A673 (cell line): ENCODE results near the gene TMTC4. TPM values are rescaled to one million over a fixed set of nuclear protein-coding genes. Genes with fewer than 3 reads are reported as not detected.
"Not testable (repeated sequence)": the region's sequence is repeated elsewhere in the genome, so short reads cannot be mapped to it uniquely, and the experiment has no call there.

Source experiments
- BruUV-seq: library from RNA; stranded (reverse); fragments of 400-500 nt; replicated peaks from 2 replicates; lab custom pipeline; 2021; lab: Mats Ljungman, UMichigan
- CTCF ChIA-PET: fragments of 300-600 bp; sonication (Branson Sonifier 250); formaldehyde crosslinking; loops from one replicate; lab custom pipeline; 2022; ENCODE audit warnings: antibody characterized with exemption; lab: Charles Lee
- POLR2A ChIA-PET: fragments of 300-600 bp; sonication (Branson Sonifier 250); formaldehyde crosslinking; loops from one replicate; lab custom pipeline; 2022; ENCODE audit warnings: antibody characterized with exemption; ENCODE audit not compliant: low non-redundant PET; lab: Charles Lee
- DNase-seq: peaks from one replicate; pipeline ENCODE4 v3.0.0-alpha.2; 2015; ENCODE audit warnings: low spot score
- H3K27ac ChIP-seq: fragments of 200-600 bp; sonication (generic); 2 replicates; pipeline ENCODE4 v1.5.1; 2016; ENCODE audit warnings: mixed run types, low read depth, mild to moderate bottlenecking, mixed read lengths, antibody characterized with exemption, low read length; ENCODE audit not compliant: poor library complexity, severe bottlenecking
- H3K27me3 ChIP-seq: fragments of 200-600 bp; sonication (generic); replicated peaks from 2 replicates; pipeline ENCODE4 v1.6.1; 2017; ENCODE audit warnings: mixed run types, low read depth, mild to moderate bottlenecking, mixed read lengths, antibody characterized with exemption, low read length; ENCODE audit not compliant: insufficient read depth, poor library complexity
- H3K36me3 ChIP-seq: fragments of 200-600 bp; sonication (generic); 2 replicates; pipeline ENCODE4 v1.6.1; 2016; ENCODE audit warnings: mixed run types, mild to moderate bottlenecking, mixed read lengths, antibody characterized with exemption, low read length; ENCODE audit not compliant: insufficient read depth, poor library complexity, severe bottlenecking
- H3K4me1 ChIP-seq: fragments of 200-600 bp; sonication (generic); 2 replicates; pipeline ENCODE4 v1.6.1; 2017; ENCODE audit warnings: mixed run types, mild to moderate bottlenecking, mixed read lengths, antibody characterized with exemption, low read length; ENCODE audit not compliant: insufficient read depth, poor library complexity, severe bottlenecking
- H3K4me3 ChIP-seq: fragments of 200-600 bp; sonication (generic); 2 replicates; pipeline ENCODE4 v1.5.1; 2016; ENCODE audit warnings: low read depth, mixed run types, mild to moderate bottlenecking, mixed read lengths, low read length; ENCODE audit not compliant: poor library complexity, severe bottlenecking
- H3K9me3 ChIP-seq: fragments of 200-600 bp; sonication (generic); 2 replicates; pipeline ENCODE4 v1.6.1; 2016; ENCODE audit warnings: mixed run types, low read depth, mild to moderate bottlenecking, mixed read lengths, antibody characterized with exemption, low read length; ENCODE audit not compliant: poor library complexity, severe bottlenecking
- EZH2 ChIP-seq: fragments of 200-600 bp; sonication (generic); IDR thresholded peaks from 2 replicates; pipeline ENCODE4 v1.6.1; 2017; ENCODE audit warnings: borderline replicate concordance, low read depth, mild to moderate bottlenecking, mixed read lengths, antibody characterized with exemption, low read length; ENCODE audit not compliant: poor library complexity, severe bottlenecking
- intact Hi-C: fragments of 100-400 bp; cut with micrococcal nuclease; formaldehyde crosslinking; loops from one replicate; pipeline ENCODE4 v1.10.0; 2022; ENCODE audit not compliant: unreplicated experiment
- total RNA-seq: library from RNA; stranded (reverse); gene quantifications from 2 replicates; pipeline ENCODE4 v1.2.3, GENCODE V29; 2021
- TF ChIP-seq, protein P1 (sequence below): fragments of 300-800, 200-600 bp; sonication (generic); conservative IDR thresholded peaks from 2 replicates; pipeline ENCODE4 v1.5.1; 2017; ENCODE audit warnings: low read depth, mild to moderate bottlenecking, antibody characterized with exemption, low read length, moderate library complexity, mixed read lengths

Gene TMTC4
- total RNA-seq, 1 experiment from 2014 or later, result 21.3 TPM

- no peaks in the 10 kb centered on the region for H3K4me1 ChIP-seq
- ChIA-PET POLR2A (no interaction called here), CTCF (no interaction called here)
- H3K36me3 ChIP-seq, result no peaks in the 10 kb centered on the region
- peak; percentile 60 for DNase-seq
- no peaks in the 10 kb centered on the region for H3K27me3 ChIP-seq
- H3K4me3 ChIP-seq, result no peak overlapping the region
- intact Hi-C loops, result no loop called here
- H3K9me3 ChIP-seq, result no peaks in the 10 kb centered on the region
- BruUV-seq, result no TSS peak
- no peak for TF ChIP-seq EZH2
- TF ChIP-seq, protein P1, sequence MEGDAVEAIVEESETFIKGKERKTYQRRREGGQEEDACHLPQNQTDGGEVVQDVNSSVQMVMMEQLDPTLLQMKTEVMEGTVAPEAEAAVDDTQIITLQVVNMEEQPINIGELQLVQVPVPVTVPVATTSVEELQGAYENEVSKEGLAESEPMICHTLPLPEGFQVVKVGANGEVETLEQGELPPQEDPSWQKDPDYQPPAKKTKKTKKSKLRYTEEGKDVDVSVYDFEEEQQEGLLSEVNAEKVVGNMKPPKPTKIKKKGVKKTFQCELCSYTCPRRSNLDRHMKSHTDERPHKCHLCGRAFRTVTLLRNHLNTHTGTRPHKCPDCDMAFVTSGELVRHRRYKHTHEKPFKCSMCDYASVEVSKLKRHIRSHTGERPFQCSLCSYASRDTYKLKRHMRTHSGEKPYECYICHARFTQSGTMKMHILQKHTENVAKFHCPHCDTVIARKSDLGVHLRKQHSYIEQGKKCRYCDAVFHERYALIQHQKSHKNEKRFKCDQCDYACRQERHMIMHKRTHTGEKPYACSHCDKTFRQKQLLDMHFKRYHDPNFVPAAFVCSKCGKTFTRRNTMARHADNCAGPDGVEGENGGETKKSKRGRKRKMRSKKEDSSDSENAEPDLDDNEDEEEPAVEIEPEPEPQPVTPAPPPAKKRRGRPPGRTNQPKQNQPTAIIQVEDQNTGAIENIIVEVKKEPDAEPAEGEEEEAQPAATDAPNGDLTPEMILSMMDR, result peak; percentile 81
- no peak overlapping the region for H3K27ac ChIP-seq
Observed at GRCh38 chr13:100694722-100695508, 20.3 kb upstream of the TMTC4 start.

DNA sequence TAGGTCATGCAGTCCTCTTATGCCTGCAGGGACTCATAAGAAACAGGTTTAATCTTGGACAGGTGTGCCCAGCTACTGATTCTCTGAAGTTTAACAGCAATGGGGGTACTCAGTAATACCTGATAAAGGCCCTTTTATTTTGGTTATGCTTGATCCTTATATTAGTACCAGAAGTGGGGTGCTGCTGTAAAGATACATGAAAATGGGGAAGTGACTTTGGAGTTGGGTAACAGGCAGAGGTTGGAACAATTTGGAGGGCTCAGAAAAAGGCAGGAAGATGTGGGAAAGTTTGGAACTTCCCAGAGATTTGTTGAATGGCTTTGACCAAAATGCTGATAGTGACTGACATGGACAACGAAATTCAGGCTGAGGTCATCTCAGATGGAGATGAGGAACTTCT, 14.6 kb upstream of the TMTC4 start:
- intact Hi-C loops, result no loop called here
- Histone ChIP-seq H3K9me3 (peaks cover 4% of the 10 kb centered on the region), H3K36me3 (no peaks in the 10 kb centered on the region), H3K27ac (no peak overlapping the region), H3K4me3 (no peak overlapping the region), H3K27me3 (no peaks in the 10 kb centered on the region), H3K4me1 (no peaks in the 10 kb centered on the region)
- BruUV-seq, result no TSS peak
- ChIA-PET CTCF (no interaction called here), POLR2A (no interaction called here)
- no peak for DNase-seq
- TF ChIP-seq, protein P1, result no peak
- no peak for TF ChIP-seq EZH2

DNA sequence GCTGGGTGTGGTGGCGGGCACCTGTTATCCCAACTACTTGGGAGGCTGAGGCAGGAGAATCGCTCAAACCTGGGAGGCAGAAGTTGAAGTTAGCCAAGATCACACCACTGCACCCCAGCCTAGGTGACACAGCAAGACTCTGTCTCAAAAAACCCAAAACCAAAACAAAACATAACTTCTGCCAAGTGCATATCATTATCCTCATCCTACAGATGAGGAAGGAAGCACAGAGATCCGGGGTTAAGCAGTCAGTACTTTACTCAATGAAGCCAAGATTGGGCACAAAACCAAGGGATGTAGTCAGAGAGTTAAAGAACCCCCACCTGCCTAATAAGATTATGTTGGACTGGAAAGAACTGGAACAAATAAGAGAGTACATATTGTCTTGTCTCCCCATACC, 5.5 kb upstream of the TMTC4 start:
- Histone ChIP-seq H3K4me3 (no peak overlapping the region), H3K36me3 (no peaks in the 10 kb centered on the region), H3K27ac (no peak overlapping the region), H3K9me3 (no peaks in the 10 kb centered on the region), H3K27me3 (no peaks in the 10 kb centered on the region), H3K4me1 (peaks cover 7% of the 10 kb centered on the region)
- POLR2A ChIA-PET, result no interaction called here
- TF ChIP-seq, protein P1, result no peak
- TF ChIP-seq EZH2, result no peak
- BruUV-seq, result no TSS peak
- DNase-seq, result no peak
- CTCF ChIA-PET, result no interaction called here
- intact Hi-C loops, result no loop called here

DNA sequence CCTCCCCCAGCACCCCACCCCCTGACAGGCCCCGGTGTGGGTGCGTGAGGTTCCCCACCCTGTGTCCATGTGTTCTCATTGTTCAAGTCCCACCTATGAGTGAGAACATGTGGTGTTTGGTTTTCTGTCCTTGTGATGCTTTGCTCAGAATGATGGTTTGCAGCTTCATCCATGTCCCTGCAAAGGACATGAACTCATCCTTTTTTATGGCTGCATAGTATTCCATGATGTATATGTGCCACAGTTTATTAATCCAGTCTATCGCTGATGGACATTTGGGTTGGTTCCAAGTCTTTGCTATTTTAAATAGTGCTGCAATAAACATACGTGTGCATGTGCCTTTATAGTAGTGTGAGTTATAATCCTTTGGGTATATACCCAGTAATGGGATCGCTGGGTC, 2.5 kb upstream of the TMTC4 start:
- POLR2A ChIA-PET, CTCF ChIA-PET, H3K27me3 ChIP-seq, H3K27ac ChIP-seq, H3K9me3 ChIP-seq, H3K4me3 ChIP-seq, intact Hi-C loops, H3K4me1 ChIP-seq, BruUV-seq, H3K36me3 ChIP-seq, DNase-seq: not testable (repeated sequence)
